Cerebellar nuclear complex (tissue), 1 donor: ENCODE data around the gene KRT75.
"Not testable (repeated sequence)": the region's sequence is repeated elsewhere in the genome, so short reads cannot be mapped to it uniquely, and the experiment has no call there.

Experiments
- DNase-seq, 2 experiments: peaks; one replicate each; lab custom pipeline; 2025; lab: John Stamatoyannopoulos, UW

KRT75 gene

DNA sequence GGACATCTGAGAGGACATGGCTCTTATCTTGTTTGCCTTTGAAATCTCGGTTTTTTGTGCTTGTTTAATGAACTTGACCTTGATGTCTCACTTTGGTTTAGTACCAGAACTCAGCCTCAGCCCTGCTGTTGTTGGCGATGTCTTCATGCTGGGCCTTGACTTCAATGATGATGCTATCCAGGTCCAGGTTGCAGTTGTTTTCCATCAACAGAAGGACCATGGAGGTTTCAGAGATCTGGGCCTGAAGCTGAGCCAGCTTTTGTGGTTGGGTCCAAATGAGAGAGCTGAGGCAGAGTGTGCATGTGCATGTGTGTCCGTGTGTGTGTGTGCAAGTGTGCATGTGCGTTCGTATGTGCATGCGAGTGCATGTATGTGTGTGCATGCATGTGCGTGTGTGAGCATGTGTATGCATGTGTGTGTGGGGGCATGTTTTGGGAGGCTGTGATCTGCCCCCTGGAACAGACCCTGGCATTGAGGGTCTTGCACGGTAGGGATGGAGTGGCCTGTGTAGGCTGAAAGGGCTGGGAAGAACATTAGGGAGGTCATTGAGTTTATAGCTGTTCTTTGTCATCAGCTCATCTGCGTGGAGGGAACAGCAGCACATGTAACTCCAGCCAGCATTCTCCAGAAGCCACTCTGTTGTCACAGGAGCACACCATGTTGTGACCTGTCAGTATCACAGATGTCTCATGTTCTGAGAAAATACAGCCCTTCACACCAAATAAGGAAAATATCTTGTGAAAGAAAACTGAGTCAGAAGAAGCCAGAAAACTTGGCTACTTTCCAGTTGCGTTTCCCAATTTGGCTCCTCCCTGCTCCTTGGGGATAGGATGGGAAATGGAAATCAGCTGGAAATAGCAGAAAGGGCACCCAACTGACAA is 18.1 kb downstream of the KRT75 start:
- DNase-seq, result no peak

DNA sequence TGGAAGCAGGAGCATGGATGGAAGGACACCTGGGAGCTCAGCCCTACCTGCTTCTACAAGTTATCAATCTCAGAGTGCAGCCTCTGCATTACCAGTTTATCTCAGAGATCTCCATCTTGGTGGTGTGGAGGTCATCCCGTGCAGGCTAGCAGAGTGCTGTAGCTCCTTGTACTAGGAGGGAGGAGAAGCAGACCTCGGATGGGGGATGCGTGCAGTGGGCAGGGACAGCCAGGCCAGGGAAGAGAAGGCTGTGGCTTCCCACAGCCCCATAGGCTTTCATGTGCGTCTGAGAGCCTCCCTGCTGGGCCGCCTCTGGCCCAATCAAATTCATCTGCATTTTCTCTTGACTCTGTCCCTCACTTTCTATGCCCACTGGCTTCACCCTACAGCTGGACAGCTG is 19.2 kb downstream of the KRT75 start:
- no peak for DNase-seq

GRCh38 chr12:52413782-52414345 is 20.3 kb downstream of the KRT75 start:
- DNase-seq, result no peak

- no peak for DNase-seq
Observed at GRCh38 chr12:52413202-52413601, 21.0 kb downstream of the KRT75 start.

- no peak for DNase-seq
Observed at GRCh38 chr12:52411815-52412214, 22.4 kb downstream of the KRT75 start.

GRCh38 chr12:52410589-52411248 is 23.5 kb downstream of the KRT75 start:
- DNase-seq, result not testable (repeated sequence)

DNA sequence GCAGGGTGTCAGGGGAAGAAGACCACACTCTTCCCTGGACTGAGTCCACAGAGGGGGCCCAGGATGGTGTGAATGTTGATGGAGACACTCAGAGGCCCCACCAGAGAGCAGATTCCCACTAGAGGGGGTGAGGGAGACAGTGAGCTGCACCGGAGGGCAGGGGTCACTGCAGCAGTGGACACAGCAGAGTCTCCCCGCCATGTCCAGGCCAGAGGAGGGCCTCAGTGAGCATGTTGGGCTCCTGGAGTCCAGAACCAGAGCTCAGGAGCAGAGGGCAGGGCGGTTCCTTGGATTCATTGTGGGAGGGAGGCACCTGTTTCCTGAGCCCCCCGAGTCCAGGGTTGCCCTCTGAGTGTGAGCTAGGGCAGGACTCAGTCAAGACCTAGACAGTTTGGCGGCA is 26.3 kb downstream of the KRT75 start:
- no peak for DNase-seq

DNA sequence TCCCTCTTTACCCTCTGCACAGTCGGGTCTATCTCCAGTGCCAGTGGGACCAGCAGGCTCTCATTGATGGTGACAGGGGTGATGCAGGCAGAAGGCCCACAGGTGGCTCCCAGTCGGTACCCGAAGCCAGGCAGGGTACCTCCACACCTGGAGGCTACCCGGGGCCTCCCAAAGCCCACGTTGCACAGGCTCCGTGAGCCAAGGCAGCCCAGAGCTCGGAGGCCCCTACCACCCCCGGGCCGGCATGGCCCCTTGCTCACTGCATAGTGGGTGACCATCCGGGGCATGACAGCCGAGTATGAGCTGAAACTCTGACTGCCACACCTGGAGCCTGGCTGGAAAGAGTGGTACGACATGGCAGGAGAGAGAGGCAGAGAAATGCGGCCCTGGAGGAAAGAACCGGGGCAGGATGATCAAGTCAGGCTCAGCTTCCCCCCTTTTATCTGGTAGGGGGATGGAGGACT is 28.2 kb downstream of the KRT75 start, which contains the start of gene KRT82:
KRT82 (minus strand) TSS at position 414 of the 464 bp plus-strand sequence; CDS start at position 356, 58 bp downstream.
- DNase-seq, result no peak

- DNase-seq, result no peak
Observed at GRCh38 chr12:52404951-52405350, 29.2 kb downstream of the KRT75 start.

GRCh38 chr12:52403561-52403960 is 30.6 kb downstream of the KRT75 start:
- no peak for DNase-seq

DNA sequence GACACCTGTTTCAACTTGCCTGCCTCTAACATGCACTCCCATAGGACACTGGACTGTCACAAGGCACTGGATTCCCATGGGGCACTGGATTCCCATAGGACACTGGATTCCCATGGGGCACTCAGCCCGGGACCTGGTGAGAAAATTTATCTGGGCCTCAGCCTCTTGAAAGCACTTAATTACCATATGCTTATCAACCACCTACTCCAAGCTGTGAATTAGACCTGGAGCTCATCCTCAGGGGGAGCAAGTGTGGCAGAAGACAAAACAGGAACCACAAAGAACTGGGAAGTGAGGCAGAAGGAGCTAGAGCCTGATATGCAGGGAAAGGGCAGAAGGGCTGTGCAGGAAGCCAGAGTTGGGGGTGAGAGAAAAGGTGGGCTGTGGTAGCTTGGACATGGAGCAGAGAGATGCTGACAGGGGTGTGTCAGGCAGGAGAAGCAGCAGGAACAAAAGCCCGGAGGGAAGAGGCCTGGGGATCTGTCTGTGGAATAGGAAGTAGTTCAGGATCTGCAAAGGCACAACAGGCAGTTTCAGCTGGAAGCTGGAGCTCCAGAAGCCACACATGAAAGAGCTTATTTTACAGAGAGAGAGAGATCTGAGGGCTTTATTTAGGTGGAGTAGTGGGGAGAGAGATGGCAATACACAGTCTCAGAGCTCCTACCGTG is 31.2 kb downstream of the KRT75 start:
- DNase-seq, result no peak

DNA sequence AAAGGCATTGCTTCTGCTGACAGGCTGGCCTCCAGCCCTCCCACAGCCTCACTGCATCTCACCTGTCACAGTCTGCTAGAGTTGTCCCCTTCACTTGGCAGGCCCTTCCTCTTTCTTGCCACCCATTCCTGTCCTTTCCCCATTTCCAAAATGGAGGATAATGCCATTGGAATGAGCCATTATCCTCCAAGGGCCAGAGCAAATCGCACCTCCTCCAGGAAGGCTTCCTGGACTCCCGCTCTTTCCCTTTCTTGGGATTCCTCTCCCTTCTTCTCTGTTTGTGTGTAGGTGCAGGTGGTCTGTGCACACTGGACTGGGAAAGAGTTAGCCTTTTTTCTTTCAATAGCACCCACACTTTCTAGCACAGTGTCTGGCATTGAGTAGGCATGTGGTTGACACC is 31.8 kb downstream of the KRT75 start:
- no peak for DNase-seq

GRCh38 chr12:52401926-52402325 is 32.2 kb downstream of the KRT75 start:
- DNase-seq, result no peak

GRCh38 chr12:52401526-52401925 is 32.6 kb downstream of the KRT75 start:
- no peak for DNase-seq

DNA sequence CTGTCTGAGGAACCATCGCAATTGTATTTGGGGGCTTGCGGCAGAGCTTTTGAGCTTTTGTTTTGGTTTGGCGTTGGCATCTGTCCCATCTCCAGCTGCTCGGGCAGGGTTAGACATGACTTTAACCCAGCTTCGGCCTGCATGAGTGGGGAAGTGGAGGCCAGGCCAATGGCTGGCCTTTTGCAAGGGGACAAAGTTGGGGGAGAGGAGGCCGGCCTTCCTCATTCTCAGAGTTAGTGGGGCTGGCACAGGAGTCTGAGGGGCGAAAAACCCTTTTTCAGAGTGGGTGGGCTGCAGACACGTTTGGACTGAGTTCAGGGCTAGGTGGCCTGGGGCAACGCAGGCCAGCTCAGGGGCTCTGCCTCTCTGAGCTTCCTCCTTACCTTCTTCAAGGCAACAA is 33.3 kb downstream of the KRT75 start:
- DNase-seq, result no peak

- DNase-seq, result no peak
Observed at GRCh38 chr12:52399756-52400155, 34.4 kb downstream of the KRT75 start.

DNA sequence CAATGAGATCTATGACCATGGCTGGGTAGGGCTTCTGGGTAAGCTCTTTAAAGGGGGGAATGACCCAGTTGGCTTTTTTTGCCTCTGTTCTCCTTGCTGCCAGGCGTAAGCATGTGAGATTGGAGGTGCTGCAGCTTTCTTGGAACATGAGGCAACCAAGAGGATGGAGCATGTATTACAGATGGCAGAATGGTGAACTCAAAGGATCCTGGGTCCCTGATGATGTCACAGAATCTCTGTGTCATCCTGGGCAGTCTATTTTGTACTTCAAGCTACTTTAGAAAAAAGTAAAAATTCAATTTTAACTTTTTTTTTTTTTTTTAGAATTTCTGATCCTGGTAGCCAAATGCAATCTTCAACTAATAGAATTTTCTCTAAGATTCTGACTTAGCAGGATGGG is 36.0 kb downstream of the KRT75 start:
- no peak for DNase-seq

GRCh38 chr12:52396656-52397055 is 37.5 kb downstream of the KRT75 start:
- DNase-seq, result no peak

DNA sequence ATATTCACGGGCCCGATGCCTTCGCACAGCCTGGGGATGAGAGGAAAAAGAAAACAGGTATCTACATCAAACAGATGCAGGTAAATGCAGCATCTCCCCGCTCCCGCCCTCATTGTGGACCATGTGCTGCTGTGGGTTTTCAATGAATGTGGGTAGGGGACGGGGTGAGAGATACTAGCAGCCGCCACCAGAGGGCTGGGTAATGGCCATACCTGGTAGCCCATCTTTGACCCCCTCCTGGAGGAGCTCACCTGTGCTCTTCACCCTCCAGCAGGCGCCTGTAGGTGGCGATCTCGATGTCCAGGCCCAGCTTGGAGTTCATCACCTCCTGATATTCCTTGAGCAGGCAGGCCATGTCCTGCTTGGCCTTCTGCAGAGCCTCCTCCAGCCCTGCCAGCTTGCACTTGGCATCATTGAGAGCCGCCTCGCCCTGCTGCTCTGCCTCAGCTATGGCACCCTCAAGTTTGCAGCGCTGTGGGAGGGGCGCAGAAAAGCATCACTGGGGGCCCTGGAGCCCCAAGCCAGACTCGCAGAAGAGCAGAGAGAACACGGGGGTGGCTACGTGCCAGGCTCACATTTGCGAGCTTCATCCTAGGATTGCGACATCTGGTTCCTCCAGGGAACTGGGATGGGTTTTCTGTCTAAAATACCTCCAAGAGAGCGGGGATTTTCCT is 38.3 kb downstream of the KRT75 start:
- no peak for DNase-seq

GRCh38 chr12:52394836-52395405 is 39.2 kb downstream of the KRT75 start:
- no peak for DNase-seq

- no peak for DNase-seq
Observed at GRCh38 chr12:52392465-52393007, 41.6 kb downstream of the KRT75 start.
